ENCODE data around the gene NUDT8. TPM values are rescaled to one million over a fixed set of nuclear protein-coding genes. Genes with fewer than 3 reads are reported as not detected.
"Not testable (repeated sequence)": the region's sequence is repeated elsewhere in the genome, so short reads cannot be mapped to it uniquely, and the experiment has no call there.

NUDT8 gene
- total RNA-seq, 1 donor from 2014 or later: 6.5 TPM

- intact Hi-C loops (cut with micrococcal nuclease): not testable (repeated sequence)
Measured at GRCh38 chr11:67660752-67661151, 31.0 kb upstream of the NUDT8 start.

GRCh38 chr11:67659651-67660165 lies 30.0 kb upstream of the NUDT8 start:
- intact Hi-C loops (cut with micrococcal nuclease): loop anchor here (1.0 kb wide), 4 partner anchors 19 to 87 kb away; partner anchors contain the start of gene NUDT8

- intact Hi-C loops (cut with micrococcal nuclease): no loop called here
Measured at GRCh38 chr11:67657300-67657699, 27.6 kb upstream of the NUDT8 start.

GRCh38 chr11:67656278-67656922 lies 26.7 kb upstream of the NUDT8 start:
- intact Hi-C loops (cut with micrococcal nuclease): no loop called here

GRCh38 chr11:67654225-67654624 lies 24.5 kb upstream of the NUDT8 start:
- intact Hi-C loops (cut with micrococcal nuclease): no loop called here

GRCh38 chr11:67652965-67653845 lies 23.5 kb upstream of the NUDT8 start:
- intact Hi-C loops (cut with micrococcal nuclease): no loop called here

GRCh38 chr11:67651976-67652781 lies 22.4 kb upstream of the NUDT8 start:
- intact Hi-C loops (cut with micrococcal nuclease): no loop called here

- intact Hi-C loops (cut with micrococcal nuclease): loop anchor here (5.0 kb wide), 1 partner anchor 157 kb away; no protein-coding TSS in a partner anchor
Measured at GRCh38 chr11:67649634-67650510, 20.1 kb upstream of the NUDT8 start.

- intact Hi-C loops (cut with micrococcal nuclease): loop anchor here (5.0 kb wide), 1 partner anchor 158 kb away; no protein-coding TSS in a partner anchor
Measured at GRCh38 chr11:67648796-67649613, 19.3 kb upstream of the NUDT8 start.

- intact Hi-C loops (cut with micrococcal nuclease): loop anchor here (5.0 kb wide), 1 partner anchor 159 kb away; no protein-coding TSS in a partner anchor
Measured at GRCh38 chr11:67648140-67648795, 18.5 kb upstream of the NUDT8 start.

- intact Hi-C loops (cut with micrococcal nuclease): loop anchor here (5.0 kb wide), 1 partner anchor 160 kb away; no protein-coding TSS in a partner anchor
Measured at GRCh38 chr11:67647471-67647870, 17.7 kb upstream of the NUDT8 start.

GRCh38 chr11:67646535-67647336 lies 17.0 kb upstream of the NUDT8 start:
- intact Hi-C loops (cut with micrococcal nuclease): loop anchor here (5.0 kb wide), 1 partner anchor 161 kb away; no protein-coding TSS in a partner anchor

GRCh38 chr11:67645521-67646461 lies 16.1 kb upstream of the NUDT8 start:
- intact Hi-C loops (cut with micrococcal nuclease): loop anchor here (5.0 kb wide), 1 partner anchor 162 kb away; no protein-coding TSS in a partner anchor

- intact Hi-C loops (cut with micrococcal nuclease): loop anchor here (5.0 kb wide), 2 partner anchors 72 to 163 kb away; no protein-coding TSS in a partner anchor
Measured at GRCh38 chr11:67644472-67645418, 15.0 kb upstream of the NUDT8 start.

GRCh38 chr11:67644042-67644441 lies 14.3 kb upstream of the NUDT8 start:
- intact Hi-C loops (cut with micrococcal nuclease): loop anchor here (5.0 kb wide), 1 partner anchor 72 kb away; no protein-coding TSS in a partner anchor

Measured in T-helper 1 cell treated with Interleukin-12 subunit alpha and Interleukin-12 subunit beta and Interleukin-4 antibody, amounts not matched to agents 30 ng/mL and 1 ng/mL, for 36 hours (primary cell).